ENCODE measurements around the gene POLR1C. TPM values are rescaled to one million over a fixed set of nuclear protein-coding genes. Genes with fewer than 3 reads are reported as not detected.

The POLR1C gene
- total and polyA plus RNA-seq, 10 of the 15 experiments (the other 5 are each of a cell fraction or from before 2014, with no cell fraction given): 40.0 to 180 (median 66.2) TPM

- TF ChIP-seq CEBPZ (IDR thresholded peaks at IDR 0.05; ENCODE audit: low read depth, low read length) (no peak), BACH1 (IDR thresholded peaks at IDR 0.05; ENCODE audit: borderline replicate concordance) (peak; percentile 18), SMAD5 (IDR thresholded peaks at IDR 0.05; ENCODE audit: low read depth) (peak; percentile 85), TCF12 (IDR thresholded peaks at IDR 0.05; ENCODE audit: low read depth, low read length) (peak; percentile 50; the same call in 1 of the 2 replicates), FOXM1 (IDR thresholded peaks at IDR 0.05; ENCODE audit: low read depth, low read length) (0 out of 2 replicates have a peak, but pooled peaks have one; percentile 14), ZBED1 (IDR thresholded peaks at IDR 0.05; ENCODE audit: borderline replicate concordance) (no peak), GATAD2B (conservative IDR thresholded peaks at IDR 0.05; ENCODE audit: low read depth) (peak; percentile 11), MAX (IDR thresholded peaks at IDR 0.05; ENCODE audit: low read depth, low read length) (peak; percentile 92; the same call in 1 of the 2 replicates), CBFB (IDR thresholded peaks at IDR 0.05; ENCODE audit: low read depth) (peak; percentile 73; the same call in 1 of the 2 replicates), POLR2A (IDR thresholded peaks at IDR 0.05; ENCODE audit: low read depth, low read length) (peak; percentile 96), SUZ12 (IDR thresholded peaks at IDR 0.05; ENCODE audit: unreplicated experiment) (no peak), ZNF274 (IDR thresholded peaks at IDR 0.05; ENCODE audit: insufficient read depth, insufficient read length) (no peak), SMARCA5 (IDR thresholded peaks at IDR 0.05) (no peak; the same call in 1 of the 2 replicates), RCOR1 (conservative IDR thresholded peaks at IDR 0.05; ENCODE audit: low read depth, low read length) (peak; percentile 94; the same call in 1 of the 2 replicates), TBL1XR1 (IDR thresholded peaks at IDR 0.05; ENCODE audit: low read depth, low read length) (peak; percentile 77; the same call in 1 of the 2 replicates), PKNOX1 (IDR thresholded peaks at IDR 0.05) (peak; percentile 62), MXI1 (IDR thresholded peaks at IDR 0.05; ENCODE audit: low read depth, low read length) (peak; percentile 99), RB1 (IDR thresholded peaks at IDR 0.05; ENCODE audit: borderline replicate concordance) (peak; percentile 74; the same call in 1 of the 2 replicates), BRCA1 (IDR thresholded peaks at IDR 0.05; ENCODE audit: low read depth, low read length) (peak; percentile 82), YY1 (IDR thresholded peaks at IDR 0.05; ENCODE audit: low read depth, low read length) (peak; percentile 96), BMI1 (IDR thresholded peaks at IDR 0.05; ENCODE audit: borderline replicate concordance) (peak; percentile 98), ZNF622 (IDR thresholded peaks at IDR 0.05) (no peak), PML (IDR thresholded peaks at IDR 0.05; ENCODE audit: low read length) (peak; percentile 89), STAT1 (conservative IDR thresholded peaks at IDR 0.05) (0 out of 2 replicates have a peak, but pooled peaks have one; percentile 88), NFXL1 (IDR thresholded peaks at IDR 0.05; ENCODE audit: borderline replicate concordance) (no peak), NFYB (IDR thresholded peaks at IDR 0.05; ENCODE audit: insufficient read depth, low read depth, low read length) (no peak), HDGF (IDR thresholded peaks at IDR 0.05) (no peak), MTA3 (IDR thresholded peaks at IDR 0.05; ENCODE audit: borderline replicate concordance, low read length) (no peak), CBX3 (IDR thresholded peaks at IDR 0.05; ENCODE audit: borderline replicate concordance, low read depth) (no peak)
Observed at GRCh38 chr6:43516697-43517504, at the start of gene POLR1C, which contains the start of gene YIPF3 (continued).

Data from GM12878 (cell line).